T-helper 9 cell (primary cell): Measurements from ENCODE around the gene ARMC9.
"Not testable (repeated sequence)": the region's sequence is repeated elsewhere in the genome, so short reads cannot be mapped to it uniquely, and the experiment has no call there.

Experiments
- DNase-seq: peaks from one replicate; pipeline ENCODE4 v3.0.0-alpha.2; 2020

ARMC9 gene

GRCh38 chr2:231388725-231389346 is 190.4 kb downstream of the ARMC9 start:
- DNase-seq = no peak

- no peak for DNase-seq
Observed at GRCh38 chr2:231390667-231391066, 192.2 kb downstream of the ARMC9 start.

GRCh38 chr2:231391981-231392380 is 193.6 kb downstream of the ARMC9 start:
- DNase-seq = no peak

GRCh38 chr2:231392431-231393148 is 194.2 kb downstream of the ARMC9 start:
- no peak for DNase-seq

- DNase-seq = no peak
Observed at GRCh38 chr2:231393149-231394131, 195.0 kb downstream of the ARMC9 start.

- no peak for DNase-seq
Observed at GRCh38 chr2:231394211-231395141, 196.0 kb downstream of the ARMC9 start.

- DNase-seq = no peak
Observed at GRCh38 chr2:231395188-231396057, 197.0 kb downstream of the ARMC9 start, which contains the start of gene B3GNT7. B3GNT7 (plus strand) TSS chr2:231395710; CDS start chr2:231395804, 94 bp downstream.

GRCh38 chr2:231396058-231396821 is 197.8 kb downstream of the ARMC9 start:
- DNase-seq = no peak

- no peak for DNase-seq
Observed at GRCh38 chr2:231397011-231397927, 198.8 kb downstream of the ARMC9 start.

- DNase-seq = no peak
Observed at GRCh38 chr2:231397928-231398294, 199.5 kb downstream of the ARMC9 start.

GRCh38 chr2:231398585-231398984 is 200.2 kb downstream of the ARMC9 start:
- no peak for DNase-seq

- DNase-seq = no peak
Observed at GRCh38 chr2:231399046-231399852, 200.8 kb downstream of the ARMC9 start.

- no peak for DNase-seq
Observed at GRCh38 chr2:231399853-231400680, 201.6 kb downstream of the ARMC9 start.

GRCh38 chr2:231400681-231401080 is 202.2 kb downstream of the ARMC9 start:
- not testable (repeated sequence) for DNase-seq

GRCh38 chr2:231401101-231401500 is 202.7 kb downstream of the ARMC9 start:
- not testable (repeated sequence) for DNase-seq

GRCh38 chr2:231403421-231404182 is 205.2 kb downstream of the ARMC9 start:
- not testable (repeated sequence) for DNase-seq
